HG03095 (cell line): ENCODE results near the gene EDEM2.
"Not testable (repeated sequence)": the region's sequence is repeated elsewhere in the genome, so short reads cannot be mapped to it uniquely, and the experiment has no call there.

Source experiments
- ATAC-seq: cut with Tn5 transposase; IDR thresholded peaks from one replicate; pipeline ENCODE4 v1.9.1; 2021; ENCODE audit warnings: moderate library complexity; ENCODE audit not compliant: unreplicated experiment

Gene EDEM2

DNA sequence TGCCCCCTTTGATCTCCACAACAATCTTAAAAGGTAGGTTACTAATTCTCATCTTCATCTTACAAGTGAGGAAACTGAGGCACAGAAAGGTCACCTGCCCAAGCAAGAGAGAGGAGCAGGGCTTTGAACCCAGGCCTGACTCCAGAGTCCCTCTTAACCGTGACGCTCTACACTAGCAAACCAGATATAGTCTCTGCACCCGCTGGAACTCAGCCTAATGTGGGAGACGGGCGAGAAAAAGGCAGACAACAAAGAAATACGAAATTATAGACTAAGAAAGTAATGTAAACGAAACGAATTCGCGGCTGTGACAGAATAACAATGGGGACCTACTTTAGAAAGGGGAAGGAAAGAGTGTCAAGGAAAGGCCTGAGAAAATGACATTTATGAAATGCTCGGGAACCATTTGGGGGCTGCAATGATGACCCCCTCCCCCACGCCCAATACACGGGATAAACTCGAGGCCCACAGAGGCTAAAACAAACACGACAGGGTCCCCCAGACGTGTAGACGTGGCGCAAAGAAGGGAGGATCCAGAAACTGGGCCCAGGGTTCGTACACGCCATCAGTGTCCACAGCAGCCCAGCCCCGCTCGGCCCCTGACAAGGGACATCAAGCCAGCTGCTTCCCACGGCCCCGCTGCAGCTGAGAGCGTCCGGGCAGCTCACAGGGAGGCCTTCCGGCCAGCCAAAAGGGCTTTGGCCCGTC, 55.2 kb downstream of the EDEM2 start:
- ATAC-seq: peak; percentile 12

GRCh38 chr20:35088231-35089145, 58.6 kb downstream of the EDEM2 start:
- no peak for ATAC-seq

GRCh38 chr20:35087791-35088190, 59.3 kb downstream of the EDEM2 start:
- ATAC-seq: no peak

- no peak for ATAC-seq
These were observed 59.8 kb downstream of the EDEM2 start for GRCh38 chr20:35087355-35087754.

DNA sequence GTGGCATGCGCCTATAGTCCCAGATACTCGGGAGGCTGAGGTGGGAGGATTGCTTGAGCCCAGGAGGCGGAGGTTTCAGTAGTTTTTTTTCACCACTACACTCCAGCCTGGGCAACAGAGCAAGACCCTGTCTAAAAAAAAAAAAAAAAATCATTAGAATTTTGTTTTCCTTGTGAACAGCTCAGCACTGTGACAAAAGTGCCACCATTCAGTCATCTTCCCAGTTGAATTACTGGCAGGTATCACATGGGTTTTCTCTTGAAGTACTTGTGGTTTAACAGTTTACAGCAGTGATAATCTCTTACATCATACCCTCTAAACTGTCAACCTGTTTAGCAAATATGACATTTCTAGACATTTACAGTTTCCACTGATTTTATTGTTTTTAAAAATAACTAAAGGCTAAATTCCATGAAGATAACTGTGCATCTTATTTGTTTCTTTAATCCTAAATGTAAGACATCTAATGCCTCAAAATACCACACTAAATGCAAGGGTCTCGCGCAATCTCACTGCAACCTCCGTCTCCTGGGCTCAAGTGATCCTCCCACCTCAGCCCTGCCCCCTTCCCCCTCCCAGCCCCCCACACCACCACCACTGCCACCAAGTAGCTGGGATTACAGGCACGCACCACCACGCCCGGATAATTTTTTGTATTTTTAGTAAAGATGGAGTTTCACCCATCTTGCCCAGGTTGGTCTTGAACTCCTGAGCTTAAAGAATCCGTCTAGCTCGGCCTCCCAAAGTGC, 61.5 kb downstream of the EDEM2 start:
- ATAC-seq: no peak

DNA sequence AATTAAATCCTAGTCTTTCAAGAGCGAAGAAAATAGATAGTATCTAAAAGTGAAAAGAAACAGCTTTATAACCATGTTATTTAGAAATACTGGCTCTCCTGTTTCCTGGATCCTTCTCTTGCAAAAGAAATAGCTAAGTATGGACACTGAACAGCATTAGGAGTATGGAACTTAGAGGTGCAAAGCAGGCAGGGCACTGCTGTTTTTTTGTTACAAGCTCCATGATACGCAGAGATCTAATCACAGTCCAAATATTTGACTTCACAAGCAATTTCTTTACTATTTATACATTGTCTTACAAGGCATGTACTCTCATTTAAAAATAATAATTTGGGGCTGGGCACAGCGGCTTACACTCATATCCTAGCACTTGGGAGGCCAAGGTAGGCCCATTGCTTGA, 62.1 kb downstream of the EDEM2 start:
- no peak for ATAC-seq

- ATAC-seq: not testable (repeated sequence)
These were observed 66.8 kb downstream of the EDEM2 start for GRCh38 chr20:35080348-35080642.

DNA sequence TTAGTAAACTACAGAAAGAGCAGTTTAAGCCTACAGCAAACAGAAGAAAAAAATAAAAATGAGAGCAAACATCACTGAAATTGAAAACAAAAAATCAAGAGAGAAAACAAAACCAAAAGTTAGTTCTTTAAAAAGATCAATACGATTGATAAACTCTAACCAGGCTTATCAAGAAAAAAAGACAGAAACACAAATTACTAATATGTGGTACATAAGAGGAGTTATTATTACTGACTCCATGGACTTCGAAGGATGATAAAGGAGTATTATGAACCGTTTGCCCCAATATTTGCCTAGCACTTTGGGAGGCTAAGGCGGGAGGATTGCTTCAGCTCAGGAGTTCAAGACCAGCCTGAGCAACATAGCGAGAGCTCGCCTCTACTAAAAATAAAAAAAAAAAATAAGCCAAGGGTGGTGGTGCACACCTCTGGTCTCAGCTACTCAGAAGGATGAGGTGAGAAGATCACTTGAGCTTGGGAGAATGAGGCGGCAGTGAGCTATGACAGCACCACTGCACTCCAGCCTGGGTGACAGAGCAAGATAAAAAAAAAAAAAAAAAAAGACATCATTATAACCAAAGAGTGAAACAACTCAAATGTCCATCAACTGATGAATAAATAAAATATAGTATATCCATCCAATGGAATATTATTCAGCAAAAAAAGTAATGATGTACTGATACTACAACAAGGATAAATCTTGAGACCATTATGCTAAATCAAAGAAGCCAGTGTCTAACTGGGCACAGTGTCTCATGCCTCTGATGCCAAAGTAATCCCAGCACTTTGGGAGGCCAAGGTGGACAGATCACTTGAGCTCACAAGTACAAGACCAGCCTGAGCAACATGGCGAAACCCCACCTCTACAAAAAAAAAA, 67.4 kb downstream of the EDEM2 start:
- no peak for ATAC-seq

DNA sequence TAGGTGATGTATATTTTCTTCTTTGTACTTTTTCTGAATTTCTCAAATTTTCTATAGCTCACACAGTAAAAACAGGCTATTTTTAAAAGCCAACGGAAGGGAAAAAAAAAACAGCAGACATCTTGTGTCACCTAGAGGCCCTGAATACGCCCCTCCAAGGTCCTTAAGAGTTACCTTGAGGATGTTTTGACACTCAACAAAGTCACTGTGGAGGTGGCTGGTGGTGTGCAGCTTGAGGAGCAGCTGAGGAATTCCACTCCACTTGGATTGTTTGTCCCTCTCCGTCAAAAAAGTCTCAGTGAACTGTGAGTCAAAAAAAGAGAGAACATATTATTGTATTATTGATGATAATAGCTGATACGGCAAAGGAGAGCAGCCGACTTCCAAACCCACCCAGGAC, 69.3 kb downstream of the EDEM2 start:
- ATAC-seq: no peak

- no peak for ATAC-seq
These were observed 69.8 kb downstream of the EDEM2 start for GRCh38 chr20:35077341-35077740.

GRCh38 chr20:35071436-35072153, 75.5 kb downstream of the EDEM2 start:
- not testable (repeated sequence) for ATAC-seq

GRCh38 chr20:35066194-35066593, 80.9 kb downstream of the EDEM2 start:
- ATAC-seq: no peak
